Lower lobe of right lung (tissue), 2 donors: ENCODE data around the gene SAA4. TPM values are rescaled to one million over a fixed set of nuclear protein-coding genes. Genes with fewer than 3 reads are reported as not detected.
A peak's percentile ranks its signal among the peaks of the same experiment; 100 is the strongest.
"Not testable (repeated sequence)": the region's sequence is repeated elsewhere in the genome, so short reads cannot be mapped to it uniquely, and the experiment has no call there.

ENCODE experiments used
- ATAC-seq, 2 donors: fragments of 200-7000 bp; cut with Tn5 transposase; one replicate each; pipeline ENCODE4 v1.9.1; 2020 to 2022; ENCODE audit warnings: mild to moderate bottlenecking in 2 of 2, moderate library complexity in 2 of 2
- DNase-seq: peaks from one replicate; pipeline ENCODE4 v3.0.0-alpha.2; 2020
- H3K27ac ChIP-seq: fragments of 200-600 bp; one replicate; pipeline ENCODE4 v1.8.0; 2022
- H3K27me3 ChIP-seq: fragments of 200-600 bp; one replicate; pipeline ENCODE4 v1.8.0; 2022; ENCODE audit warnings: low read depth
- H3K36me3 ChIP-seq: fragments of 200-600 bp; one replicate; pipeline ENCODE4 v1.8.0; 2022; ENCODE audit warnings: mild to moderate bottlenecking
- H3K4me1 ChIP-seq: fragments of 200-600 bp; one replicate; pipeline ENCODE4 v1.8.0; 2022
- H3K4me3 ChIP-seq: fragments of 200-600 bp; one replicate; pipeline ENCODE4 v1.8.0; 2022; ENCODE audit warnings: mild to moderate bottlenecking
- H3K9me3 ChIP-seq: fragments of 200-600 bp; one replicate; pipeline ENCODE4 v1.8.0; 2022
- CTCF ChIP-seq: fragments of 200-600 bp; IDR thresholded peaks from one replicate; pipeline ENCODE4 v1.8.0; 2022; ENCODE audit warnings: antibody characterized with exemption, mild to moderate bottlenecking
- intact Hi-C: fragments of 100-400 bp; cut with DNase I; formaldehyde crosslinking; loops from one replicate; pipeline ENCODE4 v1.11.0; 2022
- total RNA-seq: library from RNA; stranded (reverse); fragmentation: NEBNext Ultra II Directional; extraction: Animal tissue kit (Norgen Biotek cat#: 25700); gene quantifications from one replicate; pipeline ENCODE4 v1.2.1, GENCODE V29; 2021
- donor health status: DM: no; HTN: yes; CAD: no; lungs with severe emphysema.

SAA4 gene
- total RNA-seq, 1 donor from 2014 or later = 0.62 TPM

GRCh38 chr11:18204771-18205170 lies 31.8 kb downstream of the SAA4 start:
- no peak for DNase-seq
- Histone ChIP-seq H3K36me3 (no peaks in the 10 kb centered on the region), H3K4me3 (no peak overlapping the region), H3K9me3 (no peaks in the 10 kb centered on the region), H3K4me1 (no peaks in the 10 kb centered on the region), H3K27ac (no peak overlapping the region), H3K27me3 (peaks cover 28% of the 10 kb centered on the region)
- intact Hi-C loops = no loop called here
- no peak for TF ChIP-seq CTCF
- peak in 1 of 2 donors; percentile 51 for ATAC-seq

- DNase-seq (no peak), ATAC-seq (peak; percentile 16 to 21)
- Histone ChIP-seq H3K27me3 (peaks cover 24% of the 10 kb centered on the region), H3K4me3 (no peak overlapping the region), H3K36me3 (no peaks in the 10 kb centered on the region), H3K27ac (no peak overlapping the region), H3K4me1 (no peaks in the 10 kb centered on the region), H3K9me3 (no peaks in the 10 kb centered on the region)
- TF ChIP-seq CTCF = no peak
- intact Hi-C loops = no loop called here
These were observed 32.4 kb downstream of the SAA4 start for GRCh38 chr11:18204220-18204619.

- peaks cover 19% of the 10 kb centered on the region for H3K27me3 ChIP-seq
- DNase-seq (no peak), ATAC-seq (peak; percentile 64 to 76)
- H3K9me3 ChIP-seq = no peaks in the 10 kb centered on the region
- intact Hi-C loops = no loop called here
- no peak overlapping the region for H3K4me3 ChIP-seq
- no peaks in the 10 kb centered on the region for H3K36me3 ChIP-seq
- no peak overlapping the region for H3K27ac ChIP-seq
- H3K4me1 ChIP-seq = no peaks in the 10 kb centered on the region
- peak; percentile 36 for TF ChIP-seq CTCF
These were observed 32.9 kb downstream of the SAA4 start for GRCh38 chr11:18203723-18204122.

- ATAC-seq, DNase-seq, H3K4me3 ChIP-seq, H3K36me3 ChIP-seq, H3K4me1 ChIP-seq, H3K9me3 ChIP-seq, H3K27me3 ChIP-seq, intact Hi-C loops, H3K27ac ChIP-seq: not testable (repeated sequence)
These were observed 38.9 kb downstream of the SAA4 start for GRCh38 chr11:18197738-18198137.

GRCh38 chr11:18196532-18196931 lies 40.1 kb downstream of the SAA4 start:
- no peaks in the 10 kb centered on the region for H3K36me3 ChIP-seq
- no peaks in the 10 kb centered on the region for H3K9me3 ChIP-seq
- no peak for ATAC-seq
- DNase-seq = no peak
- H3K27me3 ChIP-seq = no peaks in the 10 kb centered on the region
- no peak for TF ChIP-seq CTCF
- no peak overlapping the region for H3K27ac ChIP-seq
- intact Hi-C loops = no loop called here
- H3K4me3 ChIP-seq = no peak overlapping the region
- no peaks in the 10 kb centered on the region for H3K4me1 ChIP-seq

GRCh38 chr11:18193010-18193409 lies 43.6 kb downstream of the SAA4 start:
- intact Hi-C loops = no loop called here
- no peak for TF ChIP-seq CTCF
- no peaks in the 10 kb centered on the region for H3K27me3 ChIP-seq
- ATAC-seq (no peak), DNase-seq (no peak)
- no peak overlapping the region for H3K4me3 ChIP-seq
- H3K36me3 ChIP-seq = no peaks in the 10 kb centered on the region
- H3K4me1 ChIP-seq = no peaks in the 10 kb centered on the region
- no peaks in the 10 kb centered on the region for H3K9me3 ChIP-seq
- no peak overlapping the region for H3K27ac ChIP-seq
